Measurements from ENCODE around the gene ADAP2.
"Not testable (repeated sequence)": the region's sequence is repeated elsewhere in the genome, so short reads cannot be mapped to it uniquely, and the experiment has no call there.

The ADAP2 gene

GRCh38 chr17:30970831-30971567, 49.3 kb downstream of the ADAP2 start, which contains the start of gene RNF135:
Gene RNF135, plus strand, starts transcription at chr17:30971039. Its CDS starts 35 bp downstream, at chr17:30971074.
- DNase-seq = no peak

GRCh38 chr17:30975042-30975820, 53.5 kb downstream of the ADAP2 start:
- DNase-seq = no peak

GRCh38 chr17:30979919-30980318, 58.2 kb downstream of the ADAP2 start:
- DNase-seq = not testable (repeated sequence)

- no peak for DNase-seq
Observed at GRCh38 chr17:30981531-30982519, 60.1 kb downstream of the ADAP2 start.

- no peak for DNase-seq
Observed at GRCh38 chr17:30982855-30983254, 61.1 kb downstream of the ADAP2 start.

- no peak for DNase-seq
Observed at GRCh38 chr17:30990458-30990857, 68.7 kb downstream of the ADAP2 start.

- no peak for DNase-seq
Observed at GRCh38 chr17:30992551-30992950, 70.8 kb downstream of the ADAP2 start.

- DNase-seq = no peak
Observed at GRCh38 chr17:30995347-30995746, 73.6 kb downstream of the ADAP2 start.

GRCh38 chr17:30996486-30996885, 74.7 kb downstream of the ADAP2 start:
- no peak for DNase-seq

- no peak for DNase-seq
Observed at GRCh38 chr17:30997270-30997669, 75.5 kb downstream of the ADAP2 start.

- no peak for DNase-seq
Observed at GRCh38 chr17:30997842-30998241, 76.1 kb downstream of the ADAP2 start.

- no peak for DNase-seq
Observed at GRCh38 chr17:31002047-31002446, 80.3 kb downstream of the ADAP2 start.

GRCh38 chr17:31003225-31003866, 81.6 kb downstream of the ADAP2 start:
- DNase-seq = no peak

GRCh38 chr17:31004160-31004559, 82.4 kb downstream of the ADAP2 start:
- no peak for DNase-seq

- DNase-seq = no peak
Observed at GRCh38 chr17:31007695-31008373, 86.1 kb downstream of the ADAP2 start.

GRCh38 chr17:31008374-31009041, 86.8 kb downstream of the ADAP2 start:
- no peak for DNase-seq
